ENCODE results near the gene TLCD1. TPM values are rescaled to one million over a fixed set of nuclear protein-coding genes. Genes with fewer than 3 reads are reported as not detected.

The TLCD1 gene
- total RNA-seq, 2 experiments from 2014 or later, result 8.5 to 8.7 TPM

DNA sequence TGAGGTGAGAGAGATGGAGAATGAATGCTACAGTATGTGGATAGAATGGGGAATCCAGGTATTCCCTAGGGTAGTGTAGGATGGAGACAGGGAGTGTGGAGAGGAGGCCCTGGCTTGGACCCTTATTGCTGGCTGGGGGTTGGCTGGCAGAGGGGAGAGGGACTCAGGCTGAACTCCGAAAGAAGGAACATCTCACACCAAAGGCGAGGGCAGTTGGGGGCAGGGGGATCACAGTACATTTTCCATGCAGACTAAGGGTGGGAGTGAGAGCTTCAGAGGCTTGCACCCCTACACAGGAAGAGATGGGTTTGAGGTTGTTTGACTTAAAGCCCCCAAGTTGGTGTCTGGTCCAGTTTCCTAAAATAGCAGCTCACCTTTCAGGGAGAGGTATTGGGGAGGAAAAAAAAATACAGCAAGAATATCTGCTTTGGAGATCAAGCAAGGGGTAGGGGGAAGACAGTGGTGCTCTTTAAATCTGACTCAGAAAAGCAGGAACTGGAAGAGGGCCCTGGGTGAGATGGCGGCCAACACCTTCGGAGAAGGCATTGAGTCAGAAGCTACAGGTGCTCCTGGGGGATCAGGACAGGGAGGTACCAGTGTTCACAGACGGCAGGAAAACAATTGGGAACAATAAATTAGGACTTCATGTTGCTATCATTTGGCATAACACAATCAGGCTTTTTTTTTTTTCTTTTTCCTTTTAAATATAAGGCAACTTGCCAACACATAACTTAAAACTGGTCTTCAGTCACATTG lies 30.2 kb upstream of the TLCD1 start:
- POLR2A ChIA-PET, result no interaction called here
- Mint-ChIP-seq H3K4me1 (no peaks in the 10 kb centered on the region), H3K27me3 (no peaks in the 10 kb centered on the region), H3K27ac (peak overlapping the region; percentile 33), H3K4me3 (no peak overlapping the region), H3K36me3 (ENCODE audit: low read depth) (peaks cover 29% of the 10 kb centered on the region), H3K9me3 (ENCODE audit: low read depth) (no peaks in the 10 kb centered on the region)
- CTCF ChIA-PET, result interaction anchor here (0.5 to 2.1 kb wide), 4 partner anchors 12 to 55 kb away, joined by 3 to 11 read pairs (median 4); partner anchors contain the start of gene TLCD1
- intact Hi-C loops (cut with DNase I, micrococcal nuclease), result no loop called here
- no peak for ATAC-seq
- DNase-seq, result no peak

DNA sequence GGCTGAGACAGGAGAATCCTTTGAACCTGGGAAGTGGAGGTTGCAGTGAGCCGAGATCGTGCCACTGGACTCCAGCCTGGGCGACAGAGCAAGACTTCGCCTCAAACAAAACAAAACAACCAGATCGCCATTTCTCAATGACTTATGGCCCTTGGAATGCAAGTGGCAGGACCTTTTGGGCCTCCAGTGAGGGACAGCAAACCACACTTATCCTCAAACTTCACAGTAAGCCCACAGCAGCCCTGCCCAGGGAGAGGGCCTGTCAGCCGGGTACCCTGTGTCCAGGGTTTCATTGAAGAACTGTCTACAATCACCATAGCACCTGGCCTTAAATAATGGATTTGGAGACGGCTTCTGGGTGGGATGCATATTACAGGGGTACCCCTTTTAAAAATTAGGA lies 29.5 kb upstream of the TLCD1 start:
- DNase-seq, result no peak
- Mint-ChIP-seq H3K27me3 (no peaks in the 10 kb centered on the region), H3K36me3 (ENCODE audit: low read depth) (peaks cover 36% of the 10 kb centered on the region), H3K9me3 (ENCODE audit: low read depth) (no peaks in the 10 kb centered on the region), H3K4me3 (no peak overlapping the region), H3K27ac (no peak overlapping the region), H3K4me1 (peaks cover 4% of the 10 kb centered on the region)
- POLR2A ChIA-PET, result no interaction called here
- ATAC-seq, result no peak
- CTCF ChIA-PET, result no interaction called here
- intact Hi-C loops (cut with DNase I, micrococcal nuclease), result no loop called here

DNA sequence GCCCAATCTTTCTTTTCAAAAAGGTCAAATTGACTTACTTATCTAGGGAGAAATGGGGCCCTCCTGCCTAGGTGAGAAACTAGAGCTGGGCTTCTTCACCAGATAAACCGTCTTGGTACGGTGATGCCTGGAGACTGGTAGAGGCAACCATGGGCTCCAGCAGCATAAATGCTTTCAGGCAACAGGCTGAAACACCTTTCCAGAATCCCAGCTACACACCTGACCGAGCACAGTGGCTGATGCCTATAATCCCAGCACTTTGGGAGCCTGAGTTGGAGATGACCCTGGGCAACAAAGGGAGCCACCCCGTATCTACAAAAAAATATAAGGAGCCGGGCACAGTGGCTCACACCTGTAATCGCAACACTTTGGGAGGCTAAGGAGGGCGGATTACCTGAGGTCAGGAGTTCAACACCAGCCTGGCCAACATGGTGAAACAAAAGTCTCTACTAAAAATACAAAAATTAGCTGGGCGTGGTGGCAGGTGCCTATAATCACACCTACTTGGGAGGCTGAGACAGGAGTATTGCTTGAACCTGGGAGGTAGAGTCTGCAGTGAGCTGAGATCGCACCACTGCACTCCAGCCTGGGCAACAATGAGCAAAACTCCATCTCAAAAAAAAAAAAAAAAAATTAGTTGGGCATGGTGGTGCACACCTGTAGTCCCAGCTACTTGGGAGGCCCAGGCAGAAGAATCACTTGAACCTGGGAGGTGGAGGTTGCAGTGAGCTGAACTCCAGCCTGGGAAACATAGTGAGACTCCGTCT lies 25.8 kb upstream of the TLCD1 start:
- H3K4me3 Mint-ChIP-seq, result no peak overlapping the region
- no peaks in the 10 kb centered on the region for H3K27me3 Mint-ChIP-seq
- ATAC-seq (no peak), DNase-seq (no peak)
- H3K4me1 Mint-ChIP-seq, result peaks cover 33% of the 10 kb centered on the region
- intact Hi-C loops (cut with DNase I, micrococcal nuclease), result loop anchor here in 1 of 2 experiments (5.0 kb wide), 1 partner anchor 91 kb away; the partner anchor contains the start of gene FAM222B
- H3K36me3 Mint-ChIP-seq (ENCODE audit: low read depth), result peaks cover 39% of the 10 kb centered on the region
- no peak overlapping the region for H3K27ac Mint-ChIP-seq
- CTCF ChIA-PET, result interaction anchor here (0.6 to 11.0 kb wide), 10 partner anchors 9 to 214 kb away, joined by 3 to 294 read pairs (median 4); partner anchors contain the start of genes NEK8, RPL23A and TLCD1
- POLR2A ChIA-PET, result interaction anchor here (0.5 to 9.6 kb wide), 6 partner anchors 11 to 186 kb away, joined by 3 to 111 read pairs (median 3); partner anchors contain the start of genes NEK8 and TLCD1
- H3K9me3 Mint-ChIP-seq (ENCODE audit: low read depth), result no peaks in the 10 kb centered on the region

DNA sequence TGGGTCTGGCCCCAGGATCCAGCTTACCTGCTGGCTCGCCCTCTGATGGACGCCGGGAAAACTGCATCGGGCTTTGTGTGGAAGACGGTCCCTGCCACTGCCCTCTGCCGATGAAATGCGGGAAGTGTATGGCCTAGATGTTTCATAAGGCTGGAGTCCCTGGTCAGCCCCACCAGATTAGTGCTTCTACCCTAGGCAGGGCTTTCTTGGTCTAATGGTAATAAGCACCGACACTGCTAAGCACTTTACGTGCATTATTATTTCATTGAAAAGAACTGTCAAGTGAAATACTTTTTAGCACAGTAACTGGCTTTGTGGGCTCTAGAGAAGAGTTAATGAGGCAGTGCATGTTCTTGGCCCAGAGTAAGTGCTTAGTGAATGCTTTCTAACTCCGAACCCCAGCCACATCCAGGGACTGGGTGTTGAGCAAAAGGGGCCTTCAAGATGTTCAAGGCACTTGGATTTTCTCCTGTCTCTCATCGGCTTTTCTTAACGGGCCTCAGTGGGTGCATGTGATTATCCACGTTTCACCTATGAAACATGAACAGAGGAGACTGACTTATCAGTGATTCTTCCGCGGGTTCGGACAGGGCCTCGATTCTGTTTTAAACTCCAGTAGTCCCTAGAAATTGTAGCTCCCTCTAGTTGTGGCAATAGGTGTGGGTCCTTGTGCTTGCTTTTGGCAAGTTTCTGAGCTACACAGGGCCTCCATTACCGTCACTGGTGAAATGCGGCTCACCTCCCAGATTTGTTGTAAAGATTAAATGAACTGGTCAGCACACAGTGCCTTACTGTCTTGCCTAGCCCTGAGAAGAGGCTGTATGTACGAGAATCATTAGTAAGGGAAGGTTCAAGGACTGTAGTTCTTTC lies 24.4 kb upstream of the TLCD1 start:
- no peaks in the 10 kb centered on the region for H3K27me3 Mint-ChIP-seq
- H3K9me3 Mint-ChIP-seq (ENCODE audit: low read depth), result no peaks in the 10 kb centered on the region
- peak overlapping the region; percentile 60 for H3K27ac Mint-ChIP-seq
- peak; percentile 96 for DNase-seq
- peaks cover 43% of the 10 kb centered on the region for H3K4me1 Mint-ChIP-seq
- ChIA-PET POLR2A (interaction anchor here (0.6 to 9.6 kb wide), 3 partner anchors 13 to 24 kb away, joined by 3 to 111 read pairs (median 3); partner anchors contain the start of genes NEK8 and TLCD1), CTCF (interaction anchor here (0.5 to 11.0 kb wide), 28 partner anchors 10 to 1324 kb away, joined by 3 to 294 read pairs (median 3); partner anchors contain the start of genes FAM222B, NEK8, PHF12 and RPL23A)
- peak; percentile 87 for ATAC-seq
- intact Hi-C loops (cut with DNase I, micrococcal nuclease), result loop anchor here (1.0 to 5.0 kb wide), 2 partner anchors 23 to 92 kb away; partner anchors contain the start of gene FAM222B (in 1 of the 2)
- H3K4me3 Mint-ChIP-seq, result no peak overlapping the region
- peaks cover 47% of the 10 kb centered on the region for H3K36me3 Mint-ChIP-seq (ENCODE audit: low read depth)

DNA sequence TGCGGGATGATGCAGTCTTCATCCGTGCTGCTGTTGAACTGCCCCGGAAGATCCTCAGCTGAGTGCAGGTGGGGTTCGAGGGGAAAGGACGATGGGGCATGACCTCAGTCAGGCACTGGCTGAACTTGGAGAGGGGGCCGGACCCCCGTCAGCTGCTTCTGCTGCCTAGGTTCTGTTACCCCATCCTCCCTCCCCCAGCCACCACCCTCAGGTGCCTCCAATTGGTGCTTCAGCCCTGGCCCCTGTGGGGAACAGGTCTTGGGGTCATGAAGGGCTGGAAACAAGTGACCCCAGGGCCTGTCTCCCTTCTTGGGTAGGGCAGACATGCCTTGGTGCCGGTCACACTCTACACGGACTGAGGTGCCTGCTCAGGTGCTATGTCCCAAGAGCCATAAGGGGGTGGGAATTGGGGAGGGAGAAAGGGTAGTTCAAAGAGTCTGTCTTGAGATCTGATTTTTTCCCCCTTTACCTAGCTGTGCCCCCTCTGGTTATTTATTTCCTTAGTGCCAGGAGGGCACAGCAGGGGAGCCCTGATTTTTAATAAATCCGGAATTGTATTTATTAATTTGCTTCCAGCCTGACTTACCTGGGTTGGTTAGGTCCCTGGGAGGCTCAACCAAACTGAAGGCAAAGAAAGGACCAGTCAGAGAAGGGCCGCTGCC lies 23.6 kb upstream of the TLCD1 start:
- intact Hi-C loops (cut with DNase I, micrococcal nuclease), result loop anchor here (1.0 to 5.0 kb wide), 2 partner anchors 22 to 93 kb away; partner anchors contain the start of gene FAM222B (in 1 of the 2)
- CTCF ChIA-PET, result interaction anchor here (0.5 to 11.0 kb wide), 28 partner anchors 9 to 1325 kb away, joined by 3 to 294 read pairs (median 4); partner anchors contain the start of genes FAM222B, NEK8, PHF12 and RPL23A
- peak; percentile 3 for ATAC-seq
- Mint-ChIP-seq H3K27me3 (no peaks in the 10 kb centered on the region), H3K9me3 (ENCODE audit: low read depth) (no peaks in the 10 kb centered on the region), H3K27ac (peak overlapping the region; percentile 60), H3K4me3 (no peak overlapping the region), H3K36me3 (ENCODE audit: low read depth) (peaks cover 55% of the 10 kb centered on the region), H3K4me1 (peaks cover 43% of the 10 kb centered on the region)
- no peak for DNase-seq
- POLR2A ChIA-PET, result interaction anchor here (0.6 to 9.6 kb wide), 3 partner anchors 14 to 23 kb away, joined by 3 to 111 read pairs (median 3); partner anchors contain the start of genes NEK8 and TLCD1

DNA sequence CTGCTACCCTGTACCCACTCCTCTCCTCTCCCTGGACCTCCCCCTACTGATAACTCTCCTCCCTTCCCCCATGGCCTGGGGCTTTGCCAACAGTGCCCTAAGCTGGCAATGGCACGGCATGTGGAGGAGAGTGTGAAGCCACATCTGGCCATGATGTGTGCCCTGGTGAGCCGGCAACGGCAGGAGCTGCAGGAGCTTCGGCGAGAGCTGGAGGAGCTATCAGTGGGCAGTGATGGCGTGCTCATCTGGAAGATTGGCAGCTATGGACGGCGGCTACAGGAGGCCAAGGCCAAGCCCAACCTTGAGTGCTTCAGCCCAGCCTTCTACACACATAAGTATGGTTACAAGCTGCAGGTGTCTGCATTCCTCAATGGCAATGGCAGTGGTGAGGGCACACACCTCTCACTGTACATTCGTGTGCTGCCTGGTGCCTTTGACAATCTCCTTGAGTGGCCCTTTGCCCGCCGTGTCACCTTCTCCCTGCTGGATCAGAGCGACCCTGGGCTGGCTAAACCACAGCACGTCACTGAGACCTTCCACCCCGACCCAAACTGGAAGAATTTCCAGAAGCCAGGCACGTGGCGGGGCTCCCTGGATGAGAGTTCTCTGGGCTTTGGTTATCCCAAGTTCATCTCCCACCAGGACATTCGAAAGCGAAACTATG lies 23.0 kb upstream of the TLCD1 start:
- ATAC-seq (no peak), DNase-seq (no peak)
- H3K4me3 Mint-ChIP-seq, result no peak overlapping the region
- ChIA-PET CTCF (interaction anchor here (0.6 to 11.0 kb wide), 10 partner anchors 14 to 216 kb away, joined by 3 to 294 read pairs (median 5); partner anchors contain the start of genes FAM222B, NEK8, RPL23A and TLCD1), POLR2A (interaction anchor here (9.6 kb wide), 1 partner anchor 22 kb away, joined by 111 read pairs; the partner anchor contains the start of genes NEK8 and TLCD1)
- intact Hi-C loops (cut with DNase I, micrococcal nuclease), result no loop called here
- peak overlapping the region; percentile 43 for H3K27ac Mint-ChIP-seq
- peaks cover 57% of the 10 kb centered on the region for H3K36me3 Mint-ChIP-seq (ENCODE audit: low read depth)
- H3K4me1 Mint-ChIP-seq, result peaks cover 43% of the 10 kb centered on the region
- H3K9me3 Mint-ChIP-seq (ENCODE audit: low read depth), result no peaks in the 10 kb centered on the region
- no peaks in the 10 kb centered on the region for H3K27me3 Mint-ChIP-seq

DNA sequence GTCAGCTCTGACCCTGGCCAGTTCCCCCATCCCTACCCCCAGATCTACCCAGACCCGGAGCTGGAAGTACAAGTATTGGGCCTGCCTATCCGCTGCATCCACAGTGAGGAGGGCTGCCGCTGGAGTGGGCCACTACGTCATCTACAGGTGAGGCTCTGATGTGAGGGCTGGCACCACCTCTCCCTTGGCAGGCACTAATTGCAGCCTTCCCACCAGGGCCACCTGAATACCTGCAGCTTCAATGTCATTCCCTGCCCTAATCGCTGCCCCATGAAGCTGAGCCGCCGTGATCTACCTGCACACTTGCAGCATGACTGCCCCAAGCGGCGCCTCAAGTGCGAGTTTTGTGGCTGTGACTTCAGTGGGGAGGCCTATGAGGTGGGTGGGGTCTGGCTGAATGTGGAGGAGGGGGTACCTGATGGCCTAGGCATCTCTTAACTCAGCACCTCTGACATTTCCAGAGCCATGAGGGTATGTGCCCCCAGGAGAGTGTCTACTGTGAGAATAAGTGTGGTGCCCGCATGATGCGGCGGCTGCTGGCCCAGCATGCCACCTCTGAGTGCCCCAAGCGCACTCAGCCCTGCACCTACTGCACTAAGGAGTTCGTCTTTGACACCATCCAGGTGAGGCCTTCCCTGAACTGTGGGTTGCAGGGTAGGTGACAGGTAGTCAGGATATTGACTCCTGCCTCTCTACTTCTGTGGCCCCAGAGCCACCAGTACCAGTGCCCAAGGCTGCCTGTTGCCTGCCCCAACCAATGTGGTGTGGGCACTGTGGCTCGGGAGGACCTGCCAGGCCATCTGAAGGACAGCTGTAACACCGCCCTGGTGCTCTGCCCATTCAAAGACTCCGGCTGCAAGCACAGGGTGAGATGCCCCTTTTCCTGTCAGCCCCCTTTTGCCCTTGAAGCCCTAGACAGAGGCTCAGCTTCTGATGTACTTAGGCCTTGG lies 22.0 kb upstream of the TLCD1 start:
- Mint-ChIP-seq H3K9me3 (ENCODE audit: low read depth) (no peaks in the 10 kb centered on the region), H3K27ac (peak overlapping the region; percentile 37), H3K36me3 (ENCODE audit: low read depth) (peaks cover 57% of the 10 kb centered on the region), H3K4me1 (peaks cover 43% of the 10 kb centered on the region), H3K27me3 (no peaks in the 10 kb centered on the region), H3K4me3 (no peak overlapping the region)
- ChIA-PET CTCF (interaction anchor here (0.6 to 11.0 kb wide), 5 partner anchors 13 to 104 kb away, joined by 3 to 294 read pairs (median 4); partner anchors contain the start of genes NEK8 and TLCD1), POLR2A (interaction anchor here (9.6 kb wide), 1 partner anchor 21 kb away, joined by 111 read pairs; the partner anchor contains the start of genes NEK8 and TLCD1)
- ATAC-seq (no peak), DNase-seq (no peak)
- intact Hi-C loops (cut with DNase I, micrococcal nuclease), result no loop called here

DNA sequence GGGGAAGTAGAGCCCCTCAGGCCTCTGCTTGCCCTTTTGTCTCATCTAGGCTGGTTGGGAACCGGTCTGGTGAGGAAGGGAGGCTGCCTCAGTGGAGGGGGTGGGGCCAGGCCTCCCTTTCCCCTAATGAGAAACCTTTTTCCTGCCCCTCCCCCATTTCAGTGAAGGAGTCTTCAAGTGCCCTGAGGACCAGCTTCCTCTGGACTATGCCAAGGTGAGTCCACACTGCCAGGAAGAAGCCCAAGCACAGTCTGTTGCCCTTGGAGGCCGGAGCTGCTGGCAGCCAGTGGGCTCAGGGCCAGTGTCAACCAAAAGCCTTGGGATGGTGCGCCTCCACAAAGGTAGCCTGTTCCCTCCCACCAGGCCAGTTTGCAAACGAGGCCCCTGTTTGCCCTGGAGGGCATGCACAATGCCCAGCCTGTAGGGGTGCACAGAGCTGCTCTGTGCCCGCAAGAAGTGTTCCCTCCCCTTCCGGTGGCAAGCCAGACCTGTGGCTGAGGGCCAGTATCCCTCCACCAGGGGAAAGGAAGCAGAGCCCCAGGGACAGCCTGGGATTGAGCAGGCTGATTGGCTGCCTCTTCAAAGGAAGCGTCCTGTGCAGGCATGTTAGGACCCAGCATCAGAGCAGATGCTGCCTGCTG lies 21.1 kb upstream of the TLCD1 start:
- no peaks in the 10 kb centered on the region for H3K9me3 Mint-ChIP-seq (ENCODE audit: low read depth)
- intact Hi-C loops (cut with DNase I, micrococcal nuclease), result no loop called here
- H3K27me3 Mint-ChIP-seq, result no peaks in the 10 kb centered on the region
- CTCF ChIA-PET, result interaction anchor here (0.5 to 11.0 kb wide), 6 partner anchors 16 to 155 kb away, joined by 3 to 294 read pairs (median 3); partner anchors contain the start of genes DHRS13, NEK8 and TLCD1
- ATAC-seq, result no peak
- peak overlapping the region; percentile 37 for H3K27ac Mint-ChIP-seq
- no peak overlapping the region for H3K4me3 Mint-ChIP-seq
- H3K36me3 Mint-ChIP-seq (ENCODE audit: low read depth), result peaks cover 53% of the 10 kb centered on the region
- POLR2A ChIA-PET, result interaction anchor here (0.7 to 9.6 kb wide), 2 partner anchors 21 to 26 kb away, joined by 3 to 111 read pairs; partner anchors contain the start of genes NEK8 and TLCD1
- peaks cover 45% of the 10 kb centered on the region for H3K4me1 Mint-ChIP-seq
- no peak for DNase-seq

Measured in activated CD4-positive, alpha-beta T cell treated with anti-CD3 and anti-CD28 coated beads for 36 hours (primary cell).